Measurements from ENCODE around the gene HSD17B2. TPM values are rescaled to one million over a fixed set of nuclear protein-coding genes. Genes with fewer than 3 reads are reported as not detected.

Gene HSD17B2
- total RNA-seq, 1 experiment from 2014 or later = 0.55 TPM

DNA sequence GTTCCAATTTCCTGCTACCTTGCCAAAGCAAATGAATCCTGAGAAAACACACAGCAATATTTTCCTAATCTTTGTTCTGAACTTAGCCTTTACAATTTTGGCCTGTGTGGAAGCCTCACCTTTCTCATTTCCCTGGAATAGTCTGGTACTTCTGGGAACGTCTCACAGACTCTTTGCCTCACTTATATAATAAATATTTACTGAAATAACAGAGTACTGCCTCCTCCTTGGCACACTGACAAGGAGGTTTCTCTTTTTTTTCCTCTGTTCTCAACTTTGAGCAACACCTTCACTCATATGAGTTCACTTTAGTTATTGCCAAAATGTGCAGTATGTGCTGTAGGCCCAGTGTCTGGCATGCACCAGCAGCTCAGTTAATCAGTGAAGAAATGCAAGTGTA, 37.3 kb downstream of the HSD17B2 start:
- H3K27ac Mint-ChIP-seq = no peak overlapping the region
- peaks cover 2% of the 10 kb centered on the region; the same call in 1 of the 2 replicates for H3K27me3 Mint-ChIP-seq (ENCODE audit: low read depth)
- no peak for ATAC-seq
- peaks cover 18% of the 10 kb centered on the region for H3K9me3 Mint-ChIP-seq
- peaks cover 4% of the 10 kb centered on the region; the same call in 1 of the 2 replicates for H3K36me3 Mint-ChIP-seq
- no peak overlapping the region for H3K4me3 Mint-ChIP-seq
- H3K4me1 Mint-ChIP-seq = no peaks in the 10 kb centered on the region
- ChIA-PET CTCF (interaction anchor here (1.0 kb wide), 1 partner anchor 11 kb away, joined by 4 read pairs; no protein-coding TSS in a partner anchor), POLR2A (no interaction called here)
- TF ChIP-seq, protein P1, sequence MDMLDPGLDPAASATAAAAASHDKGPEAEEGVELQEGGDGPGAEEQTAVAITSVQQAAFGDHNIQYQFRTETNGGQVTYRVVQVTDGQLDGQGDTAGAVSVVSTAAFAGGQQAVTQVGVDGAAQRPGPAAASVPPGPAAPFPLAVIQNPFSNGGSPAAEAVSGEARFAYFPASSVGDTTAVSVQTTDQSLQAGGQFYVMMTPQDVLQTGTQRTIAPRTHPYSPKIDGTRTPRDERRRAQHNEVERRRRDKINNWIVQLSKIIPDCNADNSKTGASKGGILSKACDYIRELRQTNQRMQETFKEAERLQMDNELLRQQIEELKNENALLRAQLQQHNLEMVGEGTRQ (CRISPR knock-in tag; IDR thresholded peaks at IDR 0.05) = no peak
- TF ChIP-seq MYBL2 (CRISPR knock-in tag; IDR thresholded peaks at IDR 0.05) = no peak
- TF ChIP-seq ESRRA (CRISPR knock-in tag; IDR thresholded peaks at IDR 0.05; ENCODE audit: borderline replicate concordance) = no peak
- TF ChIP-seq TCF7 (CRISPR knock-in tag; IDR thresholded peaks at IDR 0.05; ENCODE audit: low read depth) = no peak
- no peak for TF ChIP-seq ZBTB21 (CRISPR knock-in tag; IDR thresholded peaks at IDR 0.05; ENCODE audit: borderline replicate concordance)
- TF ChIP-seq, protein P2, sequence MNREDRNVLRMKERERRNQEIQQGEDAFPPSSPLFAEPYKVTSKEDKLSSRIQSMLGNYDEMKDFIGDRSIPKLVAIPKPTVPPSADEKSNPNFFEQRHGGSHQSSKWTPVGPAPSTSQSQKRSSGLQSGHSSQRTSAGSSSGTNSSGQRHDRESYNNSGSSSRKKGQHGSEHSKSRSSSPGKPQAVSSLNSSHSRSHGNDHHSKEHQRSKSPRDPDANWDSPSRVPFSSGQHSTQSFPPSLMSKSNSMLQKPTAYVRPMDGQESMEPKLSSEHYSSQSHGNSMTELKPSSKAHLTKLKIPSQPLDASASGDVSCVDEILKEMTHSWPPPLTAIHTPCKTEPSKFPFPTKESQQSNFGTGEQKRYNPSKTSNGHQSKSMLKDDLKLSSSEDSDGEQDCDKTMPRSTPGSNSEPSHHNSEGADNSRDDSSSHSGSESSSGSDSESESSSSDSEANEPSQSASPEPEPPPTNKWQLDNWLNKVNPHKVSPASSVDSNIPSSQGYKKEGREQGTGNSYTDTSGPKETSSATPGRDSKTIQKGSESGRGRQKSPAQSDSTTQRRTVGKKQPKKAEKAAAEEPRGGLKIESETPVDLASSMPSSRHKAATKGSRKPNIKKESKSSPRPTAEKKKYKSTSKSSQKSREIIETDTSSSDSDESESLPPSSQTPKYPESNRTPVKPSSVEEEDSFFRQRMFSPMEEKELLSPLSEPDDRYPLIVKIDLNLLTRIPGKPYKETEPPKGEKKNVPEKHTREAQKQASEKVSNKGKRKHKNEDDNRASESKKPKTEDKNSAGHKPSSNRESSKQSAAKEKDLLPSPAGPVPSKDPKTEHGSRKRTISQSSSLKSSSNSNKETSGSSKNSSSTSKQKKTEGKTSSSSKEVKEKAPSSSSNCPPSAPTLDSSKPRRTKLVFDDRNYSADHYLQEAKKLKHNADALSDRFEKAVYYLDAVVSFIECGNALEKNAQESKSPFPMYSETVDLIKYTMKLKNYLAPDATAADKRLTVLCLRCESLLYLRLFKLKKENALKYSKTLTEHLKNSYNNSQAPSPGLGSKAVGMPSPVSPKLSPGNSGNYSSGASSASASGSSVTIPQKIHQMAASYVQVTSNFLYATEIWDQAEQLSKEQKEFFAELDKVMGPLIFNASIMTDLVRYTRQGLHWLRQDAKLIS (CRISPR knock-in tag; IDR thresholded peaks at IDR 0.05; ENCODE audit: borderline replicate concordance) = no peak
- no peak for TF ChIP-seq NR1H2 (CRISPR knock-in tag; IDR thresholded peaks at IDR 0.05)
- no peak for TF ChIP-seq CBFB (CRISPR knock-in tag; IDR thresholded peaks at IDR 0.05; ENCODE audit: low read depth)
- no peak for TF ChIP-seq ELF4 (CRISPR knock-in tag; IDR thresholded peaks at IDR 0.05; ENCODE audit: low read depth)
- no peak for TF ChIP-seq ATF1 (CRISPR knock-in tag; IDR thresholded peaks at IDR 0.05)
- no peak for TF ChIP-seq ZNF219 (CRISPR knock-in tag; IDR thresholded peaks at IDR 0.05; ENCODE audit: borderline replicate concordance)
- no peak for TF ChIP-seq ZNF396 (CRISPR knock-in tag; IDR thresholded peaks at IDR 0.05; ENCODE audit: borderline replicate concordance)
- no peak for TF ChIP-seq TEAD4 (CRISPR knock-in tag; IDR thresholded peaks at IDR 0.05)
- no peak for TF ChIP-seq TEAD1 (CRISPR knock-in tag; IDR thresholded peaks at IDR 0.05)
- TF ChIP-seq, protein P3, sequence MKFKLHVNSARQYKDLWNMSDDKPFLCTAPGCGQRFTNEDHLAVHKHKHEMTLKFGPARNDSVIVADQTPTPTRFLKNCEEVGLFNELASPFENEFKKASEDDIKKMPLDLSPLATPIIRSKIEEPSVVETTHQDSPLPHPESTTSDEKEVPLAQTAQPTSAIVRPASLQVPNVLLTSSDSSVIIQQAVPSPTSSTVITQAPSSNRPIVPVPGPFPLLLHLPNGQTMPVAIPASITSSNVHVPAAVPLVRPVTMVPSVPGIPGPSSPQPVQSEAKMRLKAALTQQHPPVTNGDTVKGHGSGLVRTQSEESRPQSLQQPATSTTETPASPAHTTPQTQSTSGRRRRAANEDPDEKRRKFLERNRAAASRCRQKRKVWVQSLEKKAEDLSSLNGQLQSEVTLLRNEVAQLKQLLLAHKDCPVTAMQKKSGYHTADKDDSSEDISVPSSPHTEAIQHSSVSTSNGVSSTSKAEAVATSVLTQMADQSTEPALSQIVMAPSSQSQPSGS (CRISPR knock-in tag; IDR thresholded peaks at IDR 0.05; ENCODE audit: borderline replicate concordance, low read depth) = no peak
- TF ChIP-seq, protein P4, sequence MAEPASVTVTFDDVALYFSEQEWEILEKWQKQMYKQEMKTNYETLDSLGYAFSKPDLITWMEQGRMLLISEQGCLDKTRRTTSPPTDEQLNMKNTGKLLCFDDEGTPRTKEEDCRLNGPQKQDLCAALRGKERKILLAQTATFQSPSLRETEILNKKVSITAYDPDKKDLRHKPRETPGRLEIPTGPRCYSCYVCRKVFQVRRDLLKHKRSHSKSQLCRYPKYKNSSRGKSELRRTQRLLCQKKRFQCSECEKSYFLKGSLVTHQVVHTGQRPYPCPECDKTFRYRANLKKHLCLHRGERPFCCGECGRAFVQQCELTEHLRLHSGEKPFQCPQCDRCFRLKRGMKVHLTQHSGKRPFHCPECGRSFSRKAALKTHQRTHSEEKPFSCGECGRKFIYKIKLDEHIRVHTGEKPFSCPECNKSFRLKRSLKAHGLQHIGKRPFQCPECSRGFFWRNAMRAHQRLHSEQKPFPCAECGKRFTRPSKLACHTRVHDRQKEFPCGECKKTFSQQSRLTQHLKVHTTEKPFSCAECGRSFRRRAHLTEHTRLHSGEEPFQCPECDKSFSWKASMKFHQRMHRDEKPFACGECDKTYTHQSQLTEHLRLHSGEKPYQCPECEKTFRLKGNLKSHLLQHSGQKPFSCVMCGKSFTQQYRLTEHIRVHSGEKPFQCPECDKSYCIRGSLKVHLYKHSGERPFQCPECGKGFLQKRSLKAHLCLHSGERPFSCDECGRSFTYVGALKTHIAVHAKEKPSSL (CRISPR knock-in tag; conservative IDR thresholded peaks at IDR 0.05) = no peak
- TF ChIP-seq, protein P5, sequence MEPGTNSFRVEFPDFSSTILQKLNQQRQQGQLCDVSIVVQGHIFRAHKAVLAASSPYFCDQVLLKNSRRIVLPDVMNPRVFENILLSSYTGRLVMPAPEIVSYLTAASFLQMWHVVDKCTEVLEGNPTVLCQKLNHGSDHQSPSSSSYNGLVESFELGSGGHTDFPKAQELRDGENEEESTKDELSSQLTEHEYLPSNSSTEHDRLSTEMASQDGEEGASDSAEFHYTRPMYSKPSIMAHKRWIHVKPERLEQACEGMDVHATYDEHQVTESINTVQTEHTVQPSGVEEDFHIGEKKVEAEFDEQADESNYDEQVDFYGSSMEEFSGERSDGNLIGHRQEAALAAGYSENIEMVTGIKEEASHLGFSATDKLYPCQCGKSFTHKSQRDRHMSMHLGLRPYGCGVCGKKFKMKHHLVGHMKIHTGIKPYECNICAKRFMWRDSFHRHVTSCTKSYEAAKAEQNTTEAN (CRISPR knock-in tag; IDR thresholded peaks at IDR 0.05) = no peak
- DNase-seq (ENCODE audit: low spot score) = no peak

Data from WTC11 (cell line).